HL-60/S4 (cell line): ENCODE results near the gene CCL15.

ENCODE experiments used
- in situ Hi-C: fragments of 300-500 bp; cut with MboI; formaldehyde crosslinking; loops from 2 replicates; pipeline ENCODE4 v1.14.3; 2022; ENCODE audit warnings: low sequenced_read_pairs

Gene CCL15

GRCh38 chr17:35953720-35954119 is 47.6 kb downstream of the CCL15 start:
- in situ Hi-C loops: loop anchor here (25.0 kb wide), 1 partner anchor 534 kb away; the partner anchor contains the start of gene ZNHIT3

GRCh38 chr17:35949401-35949800 is 52.0 kb downstream of the CCL15 start:
- in situ Hi-C loops: no loop called here

- in situ Hi-C loops: no loop called here
Observed at GRCh38 chr17:35948092-35948491, 53.3 kb downstream of the CCL15 start.
